MCF 10A (cell line): ENCODE results near the gene SUPV3L1. TPM values are rescaled to one million over a fixed set of nuclear protein-coding genes. Genes with fewer than 3 reads are reported as not detected.
A peak's percentile ranks its signal among the peaks of the same experiment; 100 is the strongest.

Experiments used
- BruUV-seq: library from RNA; stranded (reverse); fragments of 400-500 nt; replicated peaks from 2 replicates; lab custom pipeline; 2021; lab: Mats Ljungman, UMichigan
- CTCF ChIA-PET: fragments of 300-600 bp; sonication (Branson Sonifier 250); formaldehyde crosslinking; extraction: SDS; loops from one replicate; lab custom pipeline; 2021; ENCODE audit warnings: antibody characterized with exemption, inconsistent platforms; lab: Yijun Ruan, JAX
- POLR2A ChIA-PET: fragments of 300-600, 350-650 bp; sonication (Branson Sonifier 250); formaldehyde crosslinking; extraction: SDS; loops from one replicate; lab custom pipeline; 2020; ENCODE audit warnings: antibody characterized with exemption, inconsistent platforms; lab: Yijun Ruan, JAX
- DNase-seq: peaks from one replicate; pipeline ENCODE4 v3.0.0-alpha.2; 2018; ENCODE audit not compliant: unreplicated experiment
- H3K27ac Mint-ChIP-seq: one replicate; pipeline ENCODE4 v1.8.0; 2022; ENCODE audit warnings: mild to moderate bottlenecking, low read depth, mixed read lengths; ENCODE audit not compliant: unreplicated experiment
- H3K27me3 Mint-ChIP-seq: one replicate; pipeline ENCODE4 v1.8.0; 2022; ENCODE audit warnings: mixed read lengths; ENCODE audit not compliant: insufficient read depth, unreplicated experiment
- H3K36me3 Mint-ChIP-seq: one replicate; pipeline ENCODE4 v1.8.0; 2022; ENCODE audit warnings: mild to moderate bottlenecking, moderate library complexity, mixed read lengths; ENCODE audit not compliant: insufficient read depth, unreplicated experiment
- H3K4me1 Mint-ChIP-seq: one replicate; pipeline ENCODE4 v1.8.0; 2022; ENCODE audit warnings: mixed read lengths; ENCODE audit not compliant: insufficient read depth, unreplicated experiment
- H3K4me3 Mint-ChIP-seq: one replicate; pipeline ENCODE4 v1.8.0; 2022; ENCODE audit warnings: mild to moderate bottlenecking, moderate library complexity, mixed read lengths; ENCODE audit not compliant: unreplicated experiment
- H3K9me3 Mint-ChIP-seq: one replicate; pipeline ENCODE4 v1.8.0; 2022; ENCODE audit warnings: mixed read lengths; ENCODE audit not compliant: unreplicated experiment
- intact Hi-C: fragments of 100-400 bp; cut with micrococcal nuclease; formaldehyde crosslinking; loops from 2 replicates; pipeline ENCODE4 v1.14.1; 2022
- total RNA-seq: library from RNA; stranded (reverse); gene quantifications from 2 replicates; pipeline ENCODE4 v1.2.3, GENCODE V29; 2022
- TF ChIP-seq, protein P1 (sequence below): fragments of 200-600 bp; IDR thresholded peaks from one replicate; pipeline ENCODE4 v1.8.0; 2022; ENCODE audit warnings: antibody characterized with exemption, mild to moderate bottlenecking; ENCODE audit not compliant: unreplicated experiment

SUPV3L1 gene
- total RNA-seq, 1 experiment from 2014 or later = 73.6 TPM

DNA sequence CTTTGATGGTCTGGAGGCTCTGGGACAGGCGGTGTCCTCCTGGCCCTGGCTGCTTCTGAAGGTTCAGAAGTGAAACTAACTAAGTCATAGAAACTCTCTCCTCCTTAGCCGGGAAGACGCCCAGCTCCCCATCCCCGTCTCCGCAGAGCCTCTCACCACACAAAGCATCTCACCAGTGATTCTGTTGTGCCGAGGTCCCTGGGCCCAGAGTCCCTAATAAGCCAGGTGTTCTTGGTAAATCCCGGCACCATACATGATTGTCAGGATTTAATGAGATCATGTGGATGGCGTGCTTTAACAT is 49.5 kb downstream of the SUPV3L1 start:
- POLR2A ChIA-PET = interaction anchor here (0.6 kb wide), 1 partner anchor 119 kb away, joined by 3 read pairs; no protein-coding TSS in a partner anchor
- TF ChIP-seq, protein P1, sequence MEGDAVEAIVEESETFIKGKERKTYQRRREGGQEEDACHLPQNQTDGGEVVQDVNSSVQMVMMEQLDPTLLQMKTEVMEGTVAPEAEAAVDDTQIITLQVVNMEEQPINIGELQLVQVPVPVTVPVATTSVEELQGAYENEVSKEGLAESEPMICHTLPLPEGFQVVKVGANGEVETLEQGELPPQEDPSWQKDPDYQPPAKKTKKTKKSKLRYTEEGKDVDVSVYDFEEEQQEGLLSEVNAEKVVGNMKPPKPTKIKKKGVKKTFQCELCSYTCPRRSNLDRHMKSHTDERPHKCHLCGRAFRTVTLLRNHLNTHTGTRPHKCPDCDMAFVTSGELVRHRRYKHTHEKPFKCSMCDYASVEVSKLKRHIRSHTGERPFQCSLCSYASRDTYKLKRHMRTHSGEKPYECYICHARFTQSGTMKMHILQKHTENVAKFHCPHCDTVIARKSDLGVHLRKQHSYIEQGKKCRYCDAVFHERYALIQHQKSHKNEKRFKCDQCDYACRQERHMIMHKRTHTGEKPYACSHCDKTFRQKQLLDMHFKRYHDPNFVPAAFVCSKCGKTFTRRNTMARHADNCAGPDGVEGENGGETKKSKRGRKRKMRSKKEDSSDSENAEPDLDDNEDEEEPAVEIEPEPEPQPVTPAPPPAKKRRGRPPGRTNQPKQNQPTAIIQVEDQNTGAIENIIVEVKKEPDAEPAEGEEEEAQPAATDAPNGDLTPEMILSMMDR = no peak
- Mint-ChIP-seq H3K36me3 (no peaks in the 10 kb centered on the region), H3K9me3 (no peaks in the 10 kb centered on the region), H3K4me1 (peaks cover 26% of the 10 kb centered on the region), H3K27me3 (no peaks in the 10 kb centered on the region), H3K4me3 (no peak overlapping the region), H3K27ac (no peak overlapping the region)
- CTCF ChIA-PET = interaction anchor here (1.1 kb wide), 1 partner anchor 178 kb away, joined by 6 read pairs; no protein-coding TSS in a partner anchor
- DNase-seq = no peak
- intact Hi-C loops = no loop called here
- BruUV-seq = no TSS peak

DNA sequence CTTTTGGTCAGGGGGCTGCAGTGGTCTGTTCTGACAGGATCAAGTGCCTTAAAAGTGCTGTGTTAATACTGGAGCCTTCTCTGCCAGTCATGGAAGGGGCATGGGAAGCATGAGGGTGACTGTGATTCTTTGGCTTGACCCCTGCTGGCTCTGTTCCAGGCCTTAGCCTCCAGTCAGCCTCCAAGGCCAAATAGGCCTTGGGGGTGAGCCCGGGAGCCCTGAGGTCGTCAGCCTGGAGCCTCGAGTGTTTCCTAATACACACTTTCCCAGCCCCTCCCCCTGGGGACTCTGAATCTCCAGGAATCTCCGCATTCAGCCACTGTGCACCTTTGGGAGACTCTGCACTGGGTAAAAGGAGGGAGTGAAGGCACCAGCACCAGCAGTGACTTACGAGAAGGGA is 50.1 kb downstream of the SUPV3L1 start:
- Mint-ChIP-seq H3K4me1 (peaks cover 20% of the 10 kb centered on the region), H3K9me3 (no peaks in the 10 kb centered on the region), H3K4me3 (no peak overlapping the region), H3K36me3 (no peaks in the 10 kb centered on the region), H3K27me3 (no peaks in the 10 kb centered on the region), H3K27ac (no peak overlapping the region)
- BruUV-seq = no TSS peak
- no peak for DNase-seq
- intact Hi-C loops = no loop called here
- ChIA-PET CTCF (interaction anchor here (1.1 kb wide), 1 partner anchor 178 kb away, joined by 6 read pairs; no protein-coding TSS in a partner anchor), POLR2A (interaction anchor here (0.6 kb wide), 1 partner anchor 118 kb away, joined by 3 read pairs; no protein-coding TSS in a partner anchor)
- TF ChIP-seq, protein P1 = no peak

- TF ChIP-seq, protein P1 = no peak
- no peaks in the 10 kb centered on the region for H3K9me3 Mint-ChIP-seq
- H3K4me3 Mint-ChIP-seq = peak overlapping the region; percentile 0
- H3K27ac Mint-ChIP-seq = peak overlapping the region; percentile 21
- BruUV-seq = no TSS peak
- H3K36me3 Mint-ChIP-seq = no peaks in the 10 kb centered on the region
- peak; percentile 71 for DNase-seq
- intact Hi-C loops = no loop called here
- H3K4me1 Mint-ChIP-seq = peaks cover 15% of the 10 kb centered on the region
- H3K27me3 Mint-ChIP-seq = no peaks in the 10 kb centered on the region
- ChIA-PET CTCF (interaction anchor here (0.8 to 8.3 kb wide), 7 partner anchors 9 to 276 kb away, joined by 3 to 106 read pairs (median 3); no protein-coding TSS in a partner anchor), POLR2A (interaction anchor here (0.7 to 2.6 kb wide), 8 partner anchors 8 to 144 kb away, joined by 3 to 11 read pairs (median 5); partner anchors contain the start of gene SUPV3L1)
Measured at GRCh38 chr10:69232252-69232651, 52.2 kb downstream of the SUPV3L1 start.

DNA sequence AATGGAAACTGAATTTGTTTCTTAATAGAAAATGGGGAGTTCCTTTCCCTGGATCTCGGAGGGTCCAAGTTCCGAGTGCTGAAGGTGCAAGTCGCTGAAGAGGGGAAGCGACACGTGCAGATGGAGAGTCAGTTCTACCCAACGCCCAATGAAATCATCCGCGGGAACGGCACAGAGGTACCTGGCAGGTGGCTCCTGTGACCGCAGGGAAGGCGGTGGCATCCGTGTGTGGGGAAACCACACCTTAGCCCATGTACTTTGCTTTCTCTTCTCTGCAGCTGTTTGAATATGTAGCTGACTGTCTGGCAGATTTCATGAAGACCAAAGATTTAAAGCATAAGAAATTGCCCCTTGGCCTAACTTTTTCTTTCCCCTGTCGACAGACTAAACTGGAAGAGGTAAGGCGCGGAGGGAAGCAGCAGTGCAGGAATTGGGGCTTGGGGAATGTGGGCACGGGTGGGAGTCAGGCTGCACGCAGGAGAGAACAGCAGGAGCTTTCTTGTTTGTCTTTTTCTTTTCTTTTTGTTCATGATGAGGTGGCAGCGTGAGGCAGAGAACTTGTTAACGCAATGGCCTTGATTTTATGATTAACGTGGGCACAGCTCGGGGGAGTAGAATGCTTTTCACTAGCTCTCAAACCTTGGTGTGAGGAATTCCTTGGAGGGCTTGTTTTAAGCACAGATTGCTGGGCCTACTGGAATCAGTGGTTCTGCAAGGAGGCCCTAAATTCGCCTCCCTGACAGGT is 52.9 kb downstream of the SUPV3L1 start:
- BruUV-seq = no TSS peak
- Mint-ChIP-seq H3K4me1 (peaks cover 15% of the 10 kb centered on the region), H3K27ac (peak overlapping the region; percentile 21), H3K9me3 (no peaks in the 10 kb centered on the region), H3K36me3 (no peaks in the 10 kb centered on the region), H3K27me3 (no peaks in the 10 kb centered on the region), H3K4me3 (no peak overlapping the region)
- TF ChIP-seq, protein P1 = no peak
- no peak for DNase-seq
- POLR2A ChIA-PET = interaction anchor here (1.1 to 2.6 kb wide), 7 partner anchors 10 to 143 kb away, joined by 3 to 11 read pairs (median 5); partner anchors contain the start of gene SUPV3L1
- CTCF ChIA-PET = interaction anchor here (0.9 to 8.3 kb wide), 5 partner anchors 10 to 275 kb away, joined by 3 to 106 read pairs (median 4); no protein-coding TSS in a partner anchor
- intact Hi-C loops = no loop called here
